Panc1 (cell line): ENCODE data around the gene PCK2. TPM values are rescaled to one million over a fixed set of nuclear protein-coding genes. Genes with fewer than 3 reads are reported as not detected.

Experiments used
- ATAC-seq: fragments of 200-7000 bp; cut with Tn5 transposase; 2 replicates; pipeline ENCODE4 v1.9.1; 2020; ENCODE audit warnings: mild to moderate bottlenecking, moderate library complexity
- BruUV-seq: library from RNA; stranded (reverse); fragments of 400-500 nt; replicated peaks from 2 replicates; lab custom pipeline; 2021; lab: Mats Ljungman, UMichigan
- CTCF ChIA-PET: fragments of 300-600 bp; sonication (Branson Sonifier 250); formaldehyde crosslinking; loops from one replicate; lab custom pipeline; 2022; ENCODE audit warnings: antibody characterized with exemption; lab: Charles Lee
- POLR2A ChIA-PET: fragments of 300-600 bp; sonication (Branson Sonifier 250); formaldehyde crosslinking; loops from one replicate; lab custom pipeline; 2022; ENCODE audit warnings: antibody characterized with exemption; lab: Charles Lee
- DNase-seq: peaks from one replicate; pipeline ENCODE4 v3.0.0-alpha.2; 2010; ENCODE audit warnings: low read depth, low spot score
- H3K27ac ChIP-seq: 2 replicates; pipeline ENCODE4 v1.5.1; 2011; ENCODE audit warnings: mild to moderate bottlenecking, low read length, inconsistent platforms
- H3K27me3 ChIP-seq: fragments of 200-500 bp; sonication (Bioruptor generic); 2 replicates; pipeline ENCODE4 v1.6.0; 2014; ENCODE audit warnings: low read length, inconsistent platforms; ENCODE audit not compliant: control insufficient read depth, insufficient read depth
- H3K36me3 ChIP-seq: fragments of 200-500 bp; sonication (Bioruptor generic); 2 replicates; pipeline ENCODE4 v1.5.1; 2014; ENCODE audit warnings: inconsistent platforms, mild to moderate bottlenecking, low read length, moderate library complexity; ENCODE audit not compliant: control insufficient read depth, insufficient read depth
- H3K4me1 ChIP-seq: 2 replicates; pipeline ENCODE4 v1.5.1; 2011; ENCODE audit warnings: inconsistent platforms, mild to moderate bottlenecking, low read length, moderate library complexity; ENCODE audit not compliant: control insufficient read depth, insufficient read depth
- H3K4me3 ChIP-seq, 2 experiments: 2 replicates each; pipeline ENCODE4 v1.5.1; 2011 to 2012; ENCODE audit warnings: low read depth in 2 of 2, low read length in 2 of 2, mild to moderate bottlenecking in 2 of 2, inconsistent platforms in 1 of 2, moderate library complexity in 1 of 2
- H3K9me3 ChIP-seq: fragments of 200-500 bp; sonication (Bioruptor generic); 2 replicates; pipeline ENCODE4 v1.5.1; 2014; ENCODE audit warnings: low read depth, mild to moderate bottlenecking, inconsistent platforms, low read length, moderate library complexity; ENCODE audit not compliant: control insufficient read depth, insufficient read depth
- CTCF ChIP-seq: fragments of 450-650 bp; IDR thresholded peaks from 2 replicates; pipeline ENCODE4 v1.5.1; 2017; ENCODE audit warnings: mild to moderate bottlenecking
- POLR2AphosphoS5 ChIP-seq: IDR thresholded peaks from 2 replicates; pipeline ENCODE4 v1.6.1; 2012; ENCODE audit warnings: mild to moderate bottlenecking, low read depth, low read length, moderate library complexity
- SIN3A ChIP-seq: IDR thresholded peaks from 2 replicates; pipeline ENCODE4 v1.6.1; 2012; ENCODE audit warnings: low read depth, mild to moderate bottlenecking, low read length, moderate library complexity, borderline replicate concordance; ENCODE audit not compliant: insufficient read depth
- TCF7L2 ChIP-seq: IDR thresholded peaks from 2 replicates; pipeline ENCODE4 v1.6.1; 2011; ENCODE audit warnings: mild to moderate bottlenecking, low read depth, low read length, inconsistent platforms
- in situ Hi-C: cut with HindIII; loops from 2 replicates; pipeline ENCODE4 v1.10.0; 2016; ENCODE audit warnings: low sequenced_read_pairs, low pct_unique_long_range_greater_than_20kb
- intact Hi-C: fragments of 100-400 bp; cut with micrococcal nuclease; formaldehyde crosslinking; loops from one replicate; pipeline ENCODE4 v1.10.0; 2022; ENCODE audit not compliant: unreplicated experiment
- total RNA-seq: library from RNA; stranded (reverse); gene quantifications from one replicate; pipeline ENCODE4 v1.2.1, GENCODE V29; 2021; ENCODE audit not compliant: unreplicated experiment
- TF ChIP-seq, protein P1 (sequence below), 2 experiments: IDR thresholded peaks; 2 replicates each; pipeline ENCODE4 v1.6.1; 2011 to 2012; ENCODE audit warnings: low read depth in 2 of 2, control low read depth in 1 of 2, low read length in 1 of 2, mild to moderate bottlenecking in 1 of 2, moderate library complexity in 1 of 2; ENCODE audit not compliant: insufficient read depth in 1 of 2

PCK2 gene
- total RNA-seq, 1 experiment from 2014 or later, result 24.5 TPM

DNA sequence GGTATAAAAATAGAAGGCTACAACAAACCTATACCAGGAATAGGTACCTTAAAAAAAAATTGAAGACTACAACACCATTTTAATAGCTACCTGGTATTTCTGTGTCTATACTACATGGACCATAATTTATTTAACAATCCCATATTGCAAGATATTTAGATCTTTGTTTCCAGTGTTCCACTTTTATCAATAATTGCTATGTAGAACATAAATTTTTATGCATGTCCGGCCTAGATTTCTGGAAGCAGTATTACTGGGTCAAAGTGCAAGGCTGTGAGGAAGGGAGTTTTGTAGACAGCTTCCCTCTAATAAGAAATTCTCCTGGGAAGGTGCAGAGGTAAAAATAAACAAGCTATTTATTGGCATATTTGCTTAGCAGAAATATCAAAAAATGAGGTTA lies 16.4 kb downstream of the PCK2 start:
- intact Hi-C loops (no loop called here), in situ Hi-C loops (no loop called here)
- DNase-seq (no peak), ATAC-seq (no peak)
- POLR2A ChIA-PET, result interaction anchor here (0.5 kb wide), 1 partner anchor 40 kb away, joined by 9 read pairs; no protein-coding TSS in a partner anchor
- Histone ChIP-seq H3K9me3 (no peaks in the 10 kb centered on the region), H3K27ac (no peak overlapping the region), H3K4me3 (no peak overlapping the region), H3K4me1 (no peaks in the 10 kb centered on the region), H3K27me3 (no peaks in the 10 kb centered on the region), H3K36me3 (no peaks in the 10 kb centered on the region; the same call in 1 of the 2 replicates)
- CTCF ChIA-PET, result interaction anchor here (0.7 to 1.0 kb wide), 2 partner anchors 52 to 89 kb away, joined by 3 to 10 read pairs; no protein-coding TSS in a partner anchor
- no TSS peak for BruUV-seq
- TF ChIP-seq CTCF (no peak), TCF7L2 (no peak), SIN3A (no peak), POLR2AphosphoS5 (no peak)
- TF ChIP-seq, protein P1, sequence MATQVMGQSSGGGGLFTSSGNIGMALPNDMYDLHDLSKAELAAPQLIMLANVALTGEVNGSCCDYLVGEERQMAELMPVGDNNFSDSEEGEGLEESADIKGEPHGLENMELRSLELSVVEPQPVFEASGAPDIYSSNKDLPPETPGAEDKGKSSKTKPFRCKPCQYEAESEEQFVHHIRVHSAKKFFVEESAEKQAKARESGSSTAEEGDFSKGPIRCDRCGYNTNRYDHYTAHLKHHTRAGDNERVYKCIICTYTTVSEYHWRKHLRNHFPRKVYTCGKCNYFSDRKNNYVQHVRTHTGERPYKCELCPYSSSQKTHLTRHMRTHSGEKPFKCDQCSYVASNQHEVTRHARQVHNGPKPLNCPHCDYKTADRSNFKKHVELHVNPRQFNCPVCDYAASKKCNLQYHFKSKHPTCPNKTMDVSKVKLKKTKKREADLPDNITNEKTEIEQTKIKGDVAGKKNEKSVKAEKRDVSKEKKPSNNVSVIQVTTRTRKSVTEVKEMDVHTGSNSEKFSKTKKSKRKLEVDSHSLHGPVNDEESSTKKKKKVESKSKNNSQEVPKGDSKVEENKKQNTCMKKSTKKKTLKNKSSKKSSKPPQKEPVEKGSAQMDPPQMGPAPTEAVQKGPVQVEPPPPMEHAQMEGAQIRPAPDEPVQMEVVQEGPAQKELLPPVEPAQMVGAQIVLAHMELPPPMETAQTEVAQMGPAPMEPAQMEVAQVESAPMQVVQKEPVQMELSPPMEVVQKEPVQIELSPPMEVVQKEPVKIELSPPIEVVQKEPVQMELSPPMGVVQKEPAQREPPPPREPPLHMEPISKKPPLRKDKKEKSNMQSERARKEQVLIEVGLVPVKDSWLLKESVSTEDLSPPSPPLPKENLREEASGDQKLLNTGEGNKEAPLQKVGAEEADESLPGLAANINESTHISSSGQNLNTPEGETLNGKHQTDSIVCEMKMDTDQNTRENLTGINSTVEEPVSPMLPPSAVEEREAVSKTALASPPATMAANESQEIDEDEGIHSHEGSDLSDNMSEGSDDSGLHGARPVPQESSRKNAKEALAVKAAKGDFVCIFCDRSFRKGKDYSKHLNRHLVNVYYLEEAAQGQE (IDR thresholded peaks at IDR 0.05; ENCODE audit: insufficient read depth in 1 of 2, low read depth in 2 of 2, low read length in 1 of 2), result no peak

DNA sequence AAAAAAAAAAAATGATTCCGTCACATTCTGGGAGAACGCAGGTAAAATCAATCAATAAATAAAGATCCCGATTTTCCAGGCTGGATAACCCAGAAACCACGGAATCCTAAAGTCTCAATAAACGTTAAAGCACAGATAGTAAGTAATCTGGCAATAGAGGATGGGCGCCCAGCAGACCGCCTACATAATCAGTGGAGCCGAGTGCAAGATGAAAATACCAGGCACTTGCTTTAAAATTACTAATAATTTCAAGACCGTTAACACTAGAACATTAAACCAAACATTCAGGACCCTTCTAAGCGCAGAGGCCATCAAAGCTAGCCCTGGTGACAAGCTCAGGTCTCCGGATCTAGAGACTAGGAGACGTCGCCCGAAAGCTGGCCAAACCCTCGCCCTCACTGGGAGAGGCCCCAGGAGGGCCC lies 19.3 kb downstream of the PCK2 start:
- DNase-seq, result no peak
- TF ChIP-seq, protein P1 (IDR thresholded peaks at IDR 0.05; ENCODE audit: insufficient read depth in 1 of 2, low read depth in 2 of 2, low read length in 1 of 2), result no peak
- TF ChIP-seq POLR2AphosphoS5 (no peak), CTCF (no peak), TCF7L2 (no peak), SIN3A (no peak)
- no peaks in the 10 kb centered on the region for H3K27me3 ChIP-seq
- peak overlapping the region; percentile 86 to 98 for H3K4me3 ChIP-seq
- no peaks in the 10 kb centered on the region for H3K9me3 ChIP-seq
- intact Hi-C loops, result no loop called here
- H3K27ac ChIP-seq, result peak overlapping the region; percentile 95
- CTCF ChIA-PET, result interaction anchor here (1.0 kb wide), 1 partner anchor 27 kb away, joined by 6 read pairs; no protein-coding TSS in a partner anchor
- no peaks in the 10 kb centered on the region; the same call in none of the 2 replicates for H3K36me3 ChIP-seq
- in situ Hi-C loops, result no loop called here
- ATAC-seq, result no peak
- POLR2A ChIA-PET, result interaction anchor here (1.7 kb wide), 1 partner anchor 34 kb away, joined by 5 read pairs; the partner anchor contains the start of gene RNF31
- no peaks in the 10 kb centered on the region for H3K4me1 ChIP-seq
- BruUV-seq, result no TSS peak
